Renal cortex interstitium (tissue), 11 donors: ENCODE results near the gene KRT3. TPM values are rescaled to one million over a fixed set of nuclear protein-coding genes. Genes with fewer than 3 reads are reported as not detected.
"Not testable (repeated sequence)": the region's sequence is repeated elsewhere in the genome, so short reads cannot be mapped to it uniquely, and the experiment has no call there.

Experiments used
- DNase-seq, 11 donors: peaks; one replicate each; pipeline ENCODE4 v3.0.0-alpha.2; 2013; ENCODE audit warnings: low read depth in 9 of 11, low spot score in 4 of 11; ENCODE audit errors: extremely low read depth in 1 of 11
- polyA plus RNA-seq, 3 donors: library from polyadenylated mRNA; unstranded; fragments of 120-200 nt; gene quantifications; one replicate each; pipeline ENCODE4 v1.2.1, GENCODE V29; 2013; ENCODE audit not compliant: insufficient read length in 3 of 3

Gene KRT3
- polyA plus RNA-seq, 3 donors, result not detected

- no peak for DNase-seq
Observed at GRCh38 chr12:52753283-52753682, 42.6 kb downstream of the KRT3 start.

DNA sequence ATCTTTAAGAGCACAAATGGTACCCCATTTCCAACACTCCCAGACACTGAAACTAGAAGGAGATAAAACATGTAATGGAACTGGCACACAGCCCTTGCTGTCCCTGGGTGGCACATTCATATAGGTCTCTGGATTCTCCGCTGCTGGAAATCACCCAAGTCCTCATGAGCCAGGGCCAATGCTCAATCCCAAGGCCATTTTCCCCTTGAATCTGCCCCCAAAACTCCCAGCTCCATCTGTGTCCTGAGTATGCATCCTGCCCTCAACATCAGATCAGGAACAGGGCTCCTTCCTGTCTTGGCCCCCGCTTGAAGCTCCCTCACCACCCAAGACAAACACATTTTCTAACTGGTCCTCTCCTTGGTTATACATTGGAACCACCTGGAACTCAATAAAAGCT is 43.4 kb downstream of the KRT3 start:
- DNase-seq, result no peak

- DNase-seq, result no peak
Observed at GRCh38 chr12:52751795-52752194, 44.1 kb downstream of the KRT3 start.

DNA sequence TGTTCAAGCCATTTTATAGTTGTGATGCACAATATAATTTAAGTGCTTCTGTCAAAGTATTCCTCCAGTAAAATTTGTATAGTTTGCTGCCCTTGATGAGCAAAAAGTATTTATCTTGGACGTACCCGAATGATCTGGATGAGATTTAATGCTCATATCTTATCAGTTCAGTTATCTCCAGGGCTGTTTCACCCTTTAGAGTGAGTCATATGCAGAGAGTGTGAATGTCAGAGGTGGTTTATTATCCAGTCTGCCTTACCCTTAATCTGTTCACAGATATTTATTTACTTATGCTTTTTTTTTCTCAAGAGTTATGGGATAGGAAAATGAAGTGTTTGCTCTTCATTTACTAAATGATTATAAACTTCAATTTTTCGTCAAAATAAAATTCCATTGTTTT is 45.4 kb downstream of the KRT3 start:
- DNase-seq, result not testable (repeated sequence)

- no peak for DNase-seq
Observed at GRCh38 chr12:52749827-52750226, 46.1 kb downstream of the KRT3 start.

- no peak for DNase-seq
Observed at GRCh38 chr12:52748578-52748977, 47.3 kb downstream of the KRT3 start.

GRCh38 chr12:52745554-52745953 is 50.4 kb downstream of the KRT3 start:
- no peak for DNase-seq

- no peak for DNase-seq
Observed at GRCh38 chr12:52744493-52745156, 51.3 kb downstream of the KRT3 start.

DNA sequence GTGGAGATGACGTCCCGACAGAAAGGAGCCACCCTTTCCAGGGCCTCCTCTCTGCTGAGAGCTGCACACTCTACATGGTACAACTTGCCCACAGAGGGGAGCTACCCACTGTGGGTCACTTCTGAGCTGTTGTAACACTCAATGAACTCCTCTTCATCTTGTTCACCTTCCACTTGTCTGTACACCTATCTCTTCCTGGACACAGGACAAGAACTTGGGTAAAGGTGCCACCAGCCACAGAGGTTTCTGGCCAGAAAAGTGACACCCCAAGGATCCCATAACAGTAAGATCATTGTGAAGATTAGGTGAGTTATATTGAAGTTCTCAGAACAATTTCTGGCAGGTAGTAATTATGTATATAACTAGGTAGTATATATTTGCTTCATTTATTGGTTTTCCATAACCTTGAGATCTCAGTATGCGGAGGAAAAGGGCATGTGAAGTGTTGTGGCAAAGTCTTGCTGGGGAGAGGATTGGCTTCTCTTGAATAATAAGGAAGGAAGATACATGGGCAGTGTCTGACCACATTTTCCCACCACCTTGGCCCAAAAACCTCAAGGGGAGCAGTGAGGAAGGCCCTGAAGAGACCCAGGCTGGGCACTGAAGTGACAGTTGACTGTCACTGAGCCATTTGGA is 53.0 kb downstream of the KRT3 start:
- no peak for DNase-seq

GRCh38 chr12:52742196-52742580 is 53.7 kb downstream of the KRT3 start:
- no peak for DNase-seq

GRCh38 chr12:52741375-52742195 is 54.3 kb downstream of the KRT3 start:
- peak; percentile 59 to 83 (median 75) for DNase-seq

- DNase-seq, result no peak
Observed at GRCh38 chr12:52740584-52740983, 55.3 kb downstream of the KRT3 start.

GRCh38 chr12:52739963-52740362 is 56.0 kb downstream of the KRT3 start:
- no peak for DNase-seq

Other genes starting within 250 kb of the KRT3 start
- not detected for gene KRT71, start 243.0 kb downstream of the KRT3 start, polyA plus RNA-seq
- not detected for gene KRT74, start 222.3 kb downstream of the KRT3 start, polyA plus RNA-seq
- gene KRT72, start 194.7 kb downstream of the KRT3 start, polyA plus RNA-seq, result under 1 TPM in 1 of 3 donors, not detected in 2; 0.12 TPM
- gene KRT73, start 177.6 kb downstream of the KRT3 start, polyA plus RNA-seq, result under 1 TPM in 1 of 3 donors, not detected in 2; 0.04 TPM
- gene KRT2, start 143.9 kb downstream of the KRT3 start, polyA plus RNA-seq, result not detected
- gene KRT1, start 115.7 kb downstream of the KRT3 start, polyA plus RNA-seq, result under 1 TPM; 0.06 to 0.26 (median 0.11) TPM
- not detected for gene KRT77, start 92.6 kb downstream of the KRT3 start, polyA plus RNA-seq
- not detected for gene KRT76, start 18.8 kb downstream of the KRT3 start, polyA plus RNA-seq
- gene KRT4, start 18.0 kb upstream of the KRT3 start, polyA plus RNA-seq, result under 1 TPM; 0.20 to 0.81 (median 0.65) TPM
- gene KRT79, start 38.2 kb upstream of the KRT3 start, polyA plus RNA-seq, result not detected
- not detected for gene KRT78, start 52.9 kb upstream of the KRT3 start, polyA plus RNA-seq
- gene KRT8, start 109.0 kb upstream of the KRT3 start, polyA plus RNA-seq, result 100 to 1,000 TPM; 202 to 286 (median 204) TPM
- 100 to 1,000 TPM; 159 to 228 (median 161) TPM for gene KRT18, start 153.0 kb upstream of the KRT3 start, polyA plus RNA-seq
- 100 to 1,000 TPM; 472 to 507 (median 487) TPM for gene EIF4B, start 210.3 kb upstream of the KRT3 start, polyA plus RNA-seq